ENCODE data around the gene DHRS12.
A peak's percentile ranks its signal among the peaks of the same experiment; 100 is the strongest.

Gene DHRS12

DNA sequence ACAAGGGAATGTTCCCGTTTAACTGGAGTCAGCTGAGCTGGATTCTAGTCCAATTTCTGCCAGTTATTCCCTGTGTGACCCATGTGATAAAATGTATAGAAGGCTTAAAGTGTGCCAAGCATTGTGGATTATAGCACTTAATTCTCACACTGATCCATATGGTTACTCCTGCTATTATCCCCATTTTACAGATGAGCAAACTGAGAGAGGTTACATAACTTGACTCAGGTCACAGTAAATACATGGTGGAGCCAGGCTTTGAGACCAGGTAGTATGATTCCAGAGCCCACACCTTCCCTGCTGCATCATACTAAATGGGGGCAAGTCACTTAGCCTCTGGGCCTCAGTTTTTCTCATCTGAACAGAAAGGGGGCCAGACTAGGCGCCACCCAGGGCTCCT is 2.0 kb upstream of the DHRS12 start:
- no peak for DNase-seq

DNA sequence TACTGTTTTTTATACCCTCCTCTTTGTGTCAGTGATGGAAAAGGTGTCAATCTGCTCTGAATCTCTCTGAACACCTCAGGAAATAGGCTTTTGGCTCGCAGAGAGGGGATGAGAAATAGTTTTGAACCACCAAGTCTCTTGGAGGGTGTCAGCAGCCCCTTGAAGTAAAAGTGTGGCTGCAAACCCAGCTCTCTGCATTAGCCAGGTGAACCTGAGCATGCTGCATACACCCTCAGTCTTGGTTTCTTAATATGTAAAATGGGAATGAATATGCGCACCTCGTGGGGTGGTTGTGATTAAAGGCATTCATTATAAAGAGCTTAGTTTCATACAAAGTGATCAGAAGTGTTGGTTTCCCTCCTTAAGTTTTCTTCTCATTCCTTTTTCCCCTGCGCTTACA is 1.4 kb upstream of the DHRS12 start:
- no peak for DNase-seq

DNA sequence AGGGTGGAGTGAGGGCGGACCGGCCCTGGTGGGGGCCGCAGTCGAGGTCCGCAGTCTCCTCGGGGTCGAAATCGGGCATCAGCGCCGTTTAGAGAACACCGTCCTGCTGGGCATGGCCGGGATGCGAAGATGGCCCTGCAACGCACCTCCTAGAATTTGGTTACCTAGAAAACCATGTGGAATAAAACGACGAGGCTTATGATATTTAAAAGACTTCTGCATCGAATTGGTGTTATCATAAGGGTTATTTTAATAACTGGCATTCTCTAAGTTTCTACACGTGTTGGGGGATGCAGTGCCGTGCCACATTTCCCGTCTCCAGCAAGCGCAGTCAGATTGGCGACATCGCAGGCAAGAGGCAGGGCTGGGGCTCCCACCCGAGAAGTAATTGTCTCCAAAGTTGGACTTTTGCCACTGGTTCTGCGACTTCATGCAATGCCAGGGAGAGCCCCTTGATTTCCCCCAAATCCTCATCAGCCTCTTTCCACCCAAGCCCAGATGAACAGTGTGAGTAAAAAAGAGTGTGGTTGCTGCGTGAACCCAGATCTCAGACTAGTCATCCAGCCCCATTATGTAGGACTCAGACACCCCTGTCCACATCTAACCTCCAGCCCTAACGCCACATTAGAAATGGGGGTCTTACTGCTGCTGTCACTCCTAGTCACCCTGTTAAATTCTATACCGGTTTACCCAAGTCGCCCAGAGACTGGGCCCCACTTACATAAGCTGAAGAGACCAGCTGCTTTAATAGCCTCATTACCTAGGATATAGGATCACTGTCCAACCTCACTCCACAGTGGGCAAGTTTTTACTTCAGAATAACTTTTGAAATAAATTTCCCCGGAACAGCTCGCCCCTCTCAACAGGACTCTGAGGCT is 571 bp upstream of the DHRS12 start:
- DNase-seq, result no peak

DNA sequence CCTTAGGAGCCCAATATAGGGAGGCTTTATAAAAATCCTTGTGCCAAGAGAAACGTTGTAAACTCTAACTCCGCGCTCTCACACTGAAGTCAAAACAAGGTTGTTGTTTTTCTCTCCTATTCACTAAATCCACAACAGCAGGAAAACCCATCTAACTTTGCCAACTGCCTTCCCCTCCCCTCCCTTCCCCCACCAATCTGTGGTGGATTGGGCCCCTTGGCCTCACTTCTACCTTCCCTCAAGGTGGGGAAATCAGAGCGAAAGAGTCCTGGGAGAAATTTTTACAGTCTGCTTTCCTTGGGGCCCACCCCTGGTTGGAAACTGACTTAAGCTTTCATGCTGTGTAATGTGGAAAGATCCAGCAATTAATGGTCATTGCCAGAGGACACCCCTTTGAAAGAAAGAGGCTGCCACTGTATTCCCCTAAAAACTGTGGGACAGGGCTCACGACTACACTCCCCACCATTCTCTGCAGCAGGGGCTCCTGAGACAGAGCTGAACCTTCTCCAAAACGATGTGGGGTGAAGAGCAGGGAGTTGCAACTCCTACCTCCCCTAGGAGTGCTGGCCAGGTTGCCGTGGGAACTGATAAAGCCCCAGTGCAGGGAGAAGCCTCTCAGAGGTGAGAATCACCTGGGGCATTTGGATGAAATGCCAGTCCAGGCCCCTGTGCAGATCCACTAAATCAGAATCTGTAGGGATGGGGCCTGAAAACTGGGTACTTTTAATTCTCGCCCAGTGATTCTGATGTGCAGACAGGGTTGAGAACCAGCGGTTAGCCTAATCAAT is 1.1 kb downstream of the DHRS12 start:
- DNase-seq, result no peak

DNA sequence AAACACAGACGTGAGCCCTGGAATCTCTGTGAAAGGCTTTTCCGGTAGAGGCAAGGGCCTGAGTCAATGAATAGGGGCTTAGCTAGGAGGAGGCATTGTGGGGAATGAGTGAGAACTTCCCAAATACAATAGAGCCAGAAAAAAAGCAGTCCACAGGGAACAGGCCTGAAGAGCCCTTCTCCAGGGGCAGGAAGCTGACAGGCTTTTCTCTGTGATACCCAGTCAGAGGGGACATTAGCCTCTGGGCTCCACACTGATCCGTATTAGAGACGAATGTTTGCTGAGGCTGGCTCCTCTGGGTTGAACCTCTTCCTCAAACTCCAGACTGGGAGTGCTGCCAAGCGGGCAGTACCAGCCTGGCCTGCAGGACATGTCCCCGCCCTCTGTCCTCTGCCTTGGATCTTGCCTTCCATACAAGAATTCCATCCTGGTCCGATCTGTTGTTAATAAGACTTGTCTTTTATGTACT is 2.3 kb downstream of the DHRS12 start:
- DNase-seq, result no peak

DNA sequence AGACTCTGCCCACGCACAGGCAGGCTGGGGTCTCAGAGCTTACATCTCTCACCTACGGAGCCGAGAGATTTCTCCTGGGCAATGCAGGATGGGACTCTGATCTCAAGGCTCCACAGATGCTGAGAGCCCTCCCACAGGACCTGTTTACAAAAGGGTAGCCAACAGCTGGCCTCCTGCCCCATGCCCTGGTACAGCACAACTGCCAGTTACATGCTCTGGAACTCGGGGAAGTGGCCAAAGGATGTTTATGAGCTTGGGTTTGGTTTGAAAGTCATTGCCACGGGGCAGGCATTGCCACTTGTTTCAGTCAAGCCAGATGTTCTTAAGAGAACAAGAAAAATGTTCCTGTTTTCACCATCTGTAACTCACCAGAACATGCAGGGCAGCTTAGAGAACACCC is 3.5 kb downstream of the DHRS12 start:
- no peak for DNase-seq

DNA sequence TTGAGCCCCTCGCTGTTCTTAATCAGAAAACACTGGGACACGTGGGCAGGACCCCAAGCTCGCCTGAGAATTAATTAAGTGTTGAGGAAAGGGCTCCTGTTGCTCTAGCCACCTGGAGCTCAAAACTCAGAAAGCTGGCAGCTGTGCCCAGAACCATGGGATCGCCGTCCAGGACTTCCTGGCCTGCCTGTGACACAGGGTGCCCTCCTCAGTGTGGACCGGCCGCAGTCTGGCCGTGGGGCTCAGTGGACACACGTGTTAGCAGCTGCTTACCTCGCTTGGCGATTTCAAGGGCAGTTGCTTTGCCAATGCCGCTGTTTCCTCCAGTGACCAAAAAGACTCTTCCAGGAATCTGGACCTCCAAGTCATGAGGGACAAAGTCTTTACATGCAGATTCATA is 4.7 kb downstream of the DHRS12 start:
- no peak for DNase-seq

DNA sequence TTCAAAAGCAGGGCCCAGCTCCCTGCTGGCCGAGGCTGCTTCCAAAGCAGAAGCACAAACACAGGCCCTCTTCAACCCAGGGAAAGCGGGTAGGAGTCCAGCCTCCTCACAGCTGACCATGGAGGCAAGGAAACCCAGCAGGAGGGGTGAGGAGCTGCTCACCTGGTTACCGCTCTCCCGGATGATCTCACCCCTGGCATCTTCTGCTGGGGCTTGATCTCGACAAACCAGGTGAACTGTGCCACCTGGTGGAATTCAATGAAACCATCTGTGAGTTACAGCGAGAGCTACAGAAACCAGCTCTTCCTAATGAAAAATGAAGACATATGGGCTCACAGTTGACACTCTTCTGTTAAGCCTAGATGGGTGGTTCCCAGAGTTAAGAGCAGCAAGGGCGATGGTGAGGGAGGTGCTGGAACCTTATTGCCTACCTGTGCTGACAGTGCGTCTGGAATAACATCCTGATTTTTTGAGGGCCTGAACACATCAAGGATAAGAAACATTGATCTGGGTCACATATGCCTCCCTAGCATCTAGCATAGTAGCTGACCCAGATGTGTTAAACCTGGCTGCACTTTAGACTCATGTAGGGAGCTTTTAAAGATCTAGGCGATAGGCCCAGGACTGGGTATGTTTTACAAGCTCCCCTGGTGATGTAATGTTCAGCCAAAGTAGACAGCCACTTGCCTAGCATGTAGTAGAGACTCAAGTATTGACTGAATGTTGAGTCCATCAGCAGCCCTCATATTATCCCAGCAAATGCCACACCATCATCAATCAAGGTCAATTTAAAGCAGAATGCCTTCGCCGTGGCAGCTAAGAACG is 6.1 kb downstream of the DHRS12 start:
- peak; percentile 14 for DNase-seq

DNA sequence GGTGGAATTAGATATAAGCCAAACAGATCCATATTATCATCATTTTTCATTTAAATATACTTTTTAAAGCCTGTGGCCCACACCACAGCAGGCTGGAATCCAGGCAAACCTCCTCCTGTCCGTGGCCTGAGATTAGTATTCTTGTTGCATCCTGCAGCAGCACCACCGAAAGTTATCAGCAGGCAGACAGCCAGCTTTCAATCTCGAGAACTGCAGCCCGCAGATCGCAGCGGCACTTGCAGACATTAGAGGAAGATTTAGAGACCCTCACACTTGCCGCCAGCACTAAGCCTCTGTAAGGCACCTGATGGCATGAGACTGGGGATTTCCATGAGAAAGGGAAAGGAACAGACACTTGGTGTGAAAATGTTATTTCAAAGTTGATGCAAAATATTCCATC is 7.4 kb downstream of the DHRS12 start:
- no peak for DNase-seq

DNA sequence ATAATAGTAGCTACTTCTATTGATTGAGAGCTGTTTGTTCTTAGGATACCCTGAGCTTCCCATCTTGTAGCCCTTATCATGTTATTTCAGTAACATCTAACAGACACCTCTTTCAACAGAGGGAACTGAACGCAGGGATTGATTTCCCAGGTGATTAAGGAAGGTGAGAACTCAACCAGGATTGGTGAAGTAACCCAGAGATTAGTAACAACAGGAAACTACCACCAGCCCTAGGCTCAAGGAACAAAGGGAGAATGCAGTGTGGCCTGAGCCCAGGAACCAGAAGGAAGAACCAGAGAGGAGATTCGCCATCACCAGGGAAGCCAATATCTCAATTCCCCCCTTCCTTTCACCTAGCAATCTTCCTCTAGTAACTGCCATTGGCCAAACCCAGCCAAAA is 8.5 kb downstream of the DHRS12 start:
- DNase-seq, result no peak

DNA sequence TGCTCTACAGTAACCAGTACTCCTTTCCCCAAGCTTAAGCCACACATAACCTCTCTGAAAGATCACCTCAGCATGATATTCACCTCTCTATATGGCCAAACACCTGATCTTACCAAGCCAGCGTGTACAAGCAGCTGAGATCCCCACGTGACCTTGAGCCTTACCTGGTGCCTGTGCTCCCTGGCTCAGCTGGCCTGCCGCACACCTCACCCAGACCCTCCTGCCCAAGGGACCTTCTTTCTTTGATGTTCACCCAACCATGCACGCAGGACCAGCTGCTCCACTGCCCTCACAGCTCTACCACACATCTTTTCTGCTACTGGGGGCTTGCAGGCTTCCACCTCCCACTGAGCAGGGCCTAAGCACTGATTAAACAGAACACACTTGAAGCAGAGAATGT is 9.0 kb downstream of the DHRS12 start:
- no peak for DNase-seq

DNA sequence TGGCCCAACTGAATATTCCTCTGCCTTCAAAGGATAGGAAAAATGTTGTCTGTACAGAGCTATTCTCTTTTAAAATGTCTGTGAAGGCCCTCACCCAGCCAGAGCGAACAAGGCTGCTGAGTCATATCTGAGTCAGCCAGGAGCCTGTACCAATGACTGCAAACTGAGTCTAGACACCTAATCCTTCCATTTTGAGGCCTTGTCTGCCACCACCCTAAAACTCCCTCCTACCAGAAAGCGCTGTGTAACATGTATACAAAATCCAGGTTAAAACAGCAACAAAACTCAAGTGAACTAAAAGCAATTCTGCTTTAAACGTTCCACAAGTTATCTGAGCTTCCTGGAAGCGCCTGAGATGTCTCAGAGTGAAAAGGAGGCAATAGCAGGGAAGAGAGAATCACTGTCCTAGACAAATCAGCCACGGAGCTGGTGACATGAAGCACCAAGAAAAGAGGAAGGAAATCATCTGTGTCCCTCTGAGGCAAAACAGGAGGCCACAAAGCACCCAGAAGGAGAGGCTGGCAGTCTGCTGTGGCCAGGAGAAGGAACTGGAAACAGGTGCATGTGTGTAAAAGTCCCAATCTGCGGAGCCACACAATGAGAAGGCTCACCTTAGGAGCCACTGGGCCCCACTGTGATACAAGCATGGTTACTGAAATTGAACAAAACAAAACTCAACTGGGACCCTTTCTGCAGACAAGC is 10.2 kb downstream of the DHRS12 start:
- peak; percentile 86 for DNase-seq

DNA sequence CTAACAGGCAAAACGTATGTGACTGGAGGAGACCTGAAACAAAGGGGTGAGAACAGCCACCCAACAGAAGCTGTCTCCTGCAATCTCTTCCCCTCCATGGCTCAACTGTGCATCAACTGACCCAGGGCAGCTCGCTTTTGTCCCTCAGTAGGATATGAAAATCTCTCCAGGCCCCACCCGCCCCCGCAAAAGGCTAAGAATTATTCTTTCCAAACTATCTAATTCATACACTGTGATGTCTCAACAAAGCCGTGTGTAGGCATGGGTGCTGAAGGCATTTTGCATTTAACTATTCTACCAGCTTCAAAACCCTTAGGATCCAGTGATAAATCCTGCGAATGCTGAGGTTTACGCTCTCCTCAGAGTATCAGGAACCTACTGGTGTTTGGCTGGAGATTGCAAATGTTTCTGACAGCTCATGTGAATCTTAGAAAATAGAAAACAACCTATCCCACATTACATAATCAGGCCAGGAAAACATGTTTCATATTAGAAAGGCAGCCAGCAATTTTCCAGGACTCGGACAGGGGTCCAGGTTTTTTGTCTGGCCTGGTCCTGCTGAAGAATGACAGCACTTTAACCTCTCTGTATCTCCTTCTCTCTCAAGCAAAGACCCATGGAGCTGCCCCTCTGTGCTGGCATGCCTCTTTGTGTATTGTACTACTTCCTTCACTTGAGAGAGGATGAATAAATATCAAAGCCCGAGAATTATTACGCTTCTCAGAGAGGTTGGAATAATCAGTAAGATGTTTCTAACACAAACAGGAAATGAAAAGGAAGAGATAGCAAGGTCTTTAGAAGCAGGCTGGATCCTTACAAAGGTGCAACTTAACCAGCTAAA is 17.3 kb downstream of the DHRS12 start:
- no peak for DNase-seq

DNA sequence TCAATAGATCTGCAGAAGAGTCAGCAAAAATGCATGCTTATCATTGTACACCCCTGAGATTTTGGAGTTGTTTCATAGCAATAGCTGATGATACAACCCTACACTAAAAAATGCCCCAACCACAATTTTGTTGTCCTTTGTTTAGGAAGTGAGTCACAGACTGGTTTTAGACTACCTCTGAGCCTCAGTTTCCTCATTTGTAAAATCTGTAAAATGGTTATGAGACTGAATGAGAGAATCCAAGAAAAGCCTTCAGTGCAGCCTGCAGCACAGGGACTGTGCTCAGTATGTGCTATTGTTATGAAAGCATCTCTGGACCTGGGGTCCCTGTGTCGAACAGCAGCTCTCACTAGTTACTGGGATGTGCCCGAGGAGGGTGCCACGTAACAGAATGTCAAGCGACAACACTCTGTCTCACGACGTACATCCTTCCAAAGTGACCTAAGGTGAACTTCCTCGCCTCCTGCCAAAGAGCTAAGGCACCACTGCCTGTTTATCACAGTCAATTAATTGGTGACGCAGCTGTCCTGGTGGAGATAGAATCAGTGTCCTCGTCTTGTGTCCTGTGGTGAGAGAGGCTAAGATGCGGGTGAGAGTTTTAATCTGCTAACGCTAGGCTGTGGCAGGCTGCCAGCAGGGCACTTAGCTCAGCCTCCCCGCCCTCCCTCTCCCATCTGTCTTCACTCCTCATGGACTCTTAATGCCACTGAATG is 18.1 kb downstream of the DHRS12 start:
- DNase-seq, result no peak

DNA sequence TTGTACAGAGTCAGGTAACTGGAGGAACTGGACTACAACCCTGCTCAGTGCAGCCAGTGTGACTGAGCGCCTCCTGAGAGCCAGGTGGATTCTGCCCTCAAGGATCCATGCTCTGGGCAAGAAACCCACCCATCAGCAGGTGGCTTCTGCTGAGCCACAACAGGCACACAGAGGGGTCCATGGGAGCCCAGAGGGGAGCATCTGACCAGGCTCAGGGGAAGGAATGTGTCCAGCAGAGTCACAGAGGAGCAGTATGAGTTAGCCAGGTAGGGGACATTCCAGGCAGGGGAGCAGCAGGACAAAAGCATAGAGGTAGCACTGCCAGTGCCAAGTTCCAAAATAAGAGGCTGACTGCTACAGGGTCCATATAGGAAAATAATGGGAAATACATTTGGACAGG is 19.9 kb downstream of the DHRS12 start:
- no peak for DNase-seq

DNA sequence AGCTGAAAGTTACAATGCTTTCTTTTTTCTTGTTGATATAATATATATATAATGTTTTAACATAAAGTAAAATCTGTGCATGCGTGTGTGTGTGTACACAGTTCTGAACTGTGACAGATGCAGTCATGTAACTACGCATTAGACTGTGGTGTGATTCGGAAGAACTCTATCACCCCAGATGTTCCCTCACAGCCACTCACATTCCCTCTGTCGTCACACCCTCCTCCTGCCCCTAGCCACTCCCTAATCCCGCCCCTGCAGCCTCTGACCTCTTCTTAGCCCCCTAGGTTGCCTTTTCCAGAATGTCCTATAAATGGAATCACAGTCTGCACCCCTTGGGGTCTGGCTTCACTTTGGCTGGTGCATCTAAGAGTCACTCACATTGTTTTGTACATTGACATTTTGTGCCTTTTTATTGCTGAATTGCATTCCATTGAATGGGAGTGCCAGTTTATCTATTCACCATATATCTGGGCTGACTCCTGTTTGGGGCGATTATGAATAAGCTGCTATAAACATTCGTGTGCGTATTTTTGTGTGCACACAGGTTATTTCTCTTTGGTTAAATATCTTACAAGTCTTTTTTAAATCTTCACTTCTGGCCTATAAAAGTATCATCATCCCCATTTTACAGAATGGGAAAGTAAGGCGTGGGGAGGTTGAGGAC is 20.4 kb downstream of the DHRS12 start:
- no peak for DNase-seq

DNA sequence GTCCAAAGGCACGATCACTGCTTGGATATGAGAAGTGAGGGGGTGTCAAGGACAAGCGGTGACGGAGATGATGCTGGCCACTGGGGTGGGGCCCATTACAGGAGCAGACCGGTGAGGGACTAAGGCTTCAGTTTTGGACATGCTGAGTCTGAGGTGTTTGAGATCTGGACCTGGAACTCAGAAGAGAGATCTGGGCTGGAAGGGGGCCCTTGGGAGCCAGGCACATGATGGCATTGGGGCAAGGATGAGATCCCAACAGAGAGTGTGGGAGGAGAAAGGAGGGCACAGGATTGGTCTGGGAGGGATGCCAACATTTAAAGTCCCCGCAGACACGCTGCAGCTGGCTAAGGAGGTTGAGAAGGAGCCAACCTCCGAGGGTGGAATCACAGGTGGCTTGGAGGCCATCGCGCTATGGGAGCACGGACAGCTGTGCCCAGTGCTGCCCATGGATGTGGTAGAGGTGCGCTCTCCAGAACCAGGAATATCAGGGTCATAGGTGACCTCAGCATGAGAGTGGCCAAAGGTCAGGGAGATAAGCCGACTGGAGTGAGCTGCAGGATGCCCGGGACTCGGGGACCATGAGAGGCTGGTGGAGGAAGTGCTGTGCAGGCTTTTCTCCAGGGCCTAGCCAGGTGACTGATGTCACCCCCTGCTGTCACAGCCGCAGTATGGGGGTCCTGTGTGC is 21.8 kb downstream of the DHRS12 start:
- no peak for DNase-seq

DNA sequence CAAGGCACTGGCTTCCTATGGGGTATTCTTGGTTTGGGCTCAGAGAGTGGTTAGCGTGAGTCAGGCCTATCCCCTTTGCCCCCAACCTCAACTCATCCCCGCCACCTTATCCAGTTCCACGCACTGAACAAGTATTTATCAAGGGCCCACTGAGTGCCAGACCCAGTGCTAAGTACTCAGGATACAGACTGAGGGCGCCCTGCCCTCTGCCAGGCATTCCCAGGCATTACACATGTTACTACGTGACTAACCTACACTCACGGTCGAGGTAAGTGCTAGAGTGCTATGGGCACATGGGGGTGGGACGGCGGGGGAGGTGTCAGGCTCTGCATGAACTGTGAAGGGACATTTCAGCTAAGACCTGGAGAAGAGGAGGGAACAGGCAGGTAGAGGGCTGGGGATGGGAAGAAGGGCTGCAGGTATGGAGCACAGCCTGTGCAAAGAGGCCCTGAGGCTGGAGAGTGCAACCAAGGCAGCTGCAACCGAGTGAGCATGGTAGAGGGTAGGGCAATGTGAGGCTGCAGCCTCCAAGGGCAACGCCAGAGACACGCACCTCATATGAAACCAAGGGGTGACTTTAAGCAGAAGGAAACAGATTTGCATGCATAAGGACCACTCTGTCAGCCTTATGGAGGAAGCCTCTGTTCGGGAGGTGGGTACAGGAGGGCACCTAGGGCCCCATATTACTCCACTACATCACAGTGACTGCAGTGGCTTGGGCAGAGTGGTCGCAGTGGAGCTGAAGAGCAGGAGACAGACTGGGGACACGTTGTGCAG is 22.5 kb downstream of the DHRS12 start:
- DNase-seq, result no peak

DNA sequence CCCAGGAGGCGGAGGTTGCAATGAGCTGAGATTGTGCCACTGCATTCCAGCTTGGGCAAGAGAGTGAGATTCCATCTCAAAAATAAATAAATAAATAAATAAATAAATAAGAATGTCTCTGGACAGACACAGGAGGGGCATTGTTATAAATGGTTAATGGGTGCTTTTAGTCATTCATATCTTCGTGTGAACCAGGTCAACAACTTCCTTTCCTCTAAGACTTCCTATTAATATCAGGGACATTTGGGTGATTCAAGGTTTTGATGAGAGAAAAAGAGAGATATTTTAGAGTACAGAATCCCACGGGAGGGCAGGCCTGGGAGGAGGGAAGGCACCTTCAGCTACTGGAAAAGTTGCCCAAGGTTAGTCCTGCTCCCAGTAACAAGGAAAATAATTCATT is 23.9 kb downstream of the DHRS12 start:
- DNase-seq, result no peak
